HFFc6 (cell line): ENCODE data around the gene SLC35G2. TPM values are rescaled to one million over a fixed set of nuclear protein-coding genes. Genes with fewer than 3 reads are reported as not detected.

Experiments
- DNase-seq: peaks from one replicate; pipeline ENCODE4 v3.0.0-alpha.2; 2018
- H3K27ac Mint-ChIP-seq: 2 replicates; pipeline ENCODE4 v1.8.0; 2020; ENCODE audit warnings: mild to moderate bottlenecking, mixed read lengths
- H3K27me3 Mint-ChIP-seq: 2 replicates; pipeline ENCODE4 v1.8.0; 2021; ENCODE audit warnings: mild to moderate bottlenecking, moderate library complexity, mixed read lengths; ENCODE audit not compliant: insufficient read depth
- H3K36me3 Mint-ChIP-seq: 2 replicates; pipeline ENCODE4 v1.8.0; 2021; ENCODE audit warnings: low read depth, mixed read lengths
- H3K4me1 Mint-ChIP-seq: 2 replicates; pipeline ENCODE4 v1.8.0; 2020; ENCODE audit warnings: low read depth, mixed read lengths
- H3K4me3 Mint-ChIP-seq: 2 replicates; pipeline ENCODE4 v1.8.0; 2020; ENCODE audit warnings: mild to moderate bottlenecking, moderate library complexity, mixed read lengths
- H3K9me3 Mint-ChIP-seq: 2 replicates; pipeline ENCODE4 v1.8.0; 2020; ENCODE audit warnings: mild to moderate bottlenecking, mixed read lengths
- total RNA-seq, 6 experiments: library from RNA; stranded (reverse); fragmentation: NEBNext Ultra II Directional; extraction: Animal tissue kit (Norgen Biotek cat#: 25700); gene quantifications; 2 replicates in 1 of 6; 3 replicates in 5 of 6; pipeline ENCODE4 v1.2.3, GENCODE V29; 2021
- TF ChIP-seq, protein P1 (sequence below): fragments of 200-600 bp; sonication (generic); IDR thresholded peaks from 2 replicates; pipeline ENCODE4 v1.5.0; 2021; ENCODE audit warnings: antibody characterized with exemption, mild to moderate bottlenecking

Gene SLC35G2
- total RNA-seq, 6 experiments from 2014 or later, result 19.4 to 23.9 (median 22.1) TPM

DNA sequence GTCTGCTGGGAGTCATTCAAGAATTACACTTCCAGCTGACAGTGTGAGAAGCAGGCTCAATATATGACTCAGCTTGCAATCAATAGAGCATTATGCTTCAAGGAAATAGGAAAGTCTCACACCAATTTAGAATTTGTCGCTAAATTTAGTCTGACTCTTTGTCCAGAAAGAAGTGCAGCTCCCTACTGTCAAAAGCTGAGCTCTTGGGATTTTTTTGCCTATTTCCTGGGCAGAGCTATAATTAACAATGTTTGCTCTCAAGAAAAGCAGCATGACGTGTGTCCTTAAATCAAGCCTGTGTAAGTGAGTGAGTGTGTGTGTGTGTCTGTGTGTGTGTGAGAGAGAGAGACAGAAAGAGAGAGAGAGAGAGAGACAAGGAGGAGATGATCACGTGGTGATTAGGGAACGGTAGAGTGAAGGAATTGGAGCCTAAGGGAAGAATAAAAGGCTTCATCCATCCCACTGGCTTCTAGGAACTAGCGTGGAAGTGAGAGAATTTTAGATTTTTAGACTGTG, 16.4 kb upstream of the SLC35G2 start:
- no peak overlapping the region for H3K4me3 Mint-ChIP-seq
- DNase-seq, result no peak
- no peaks in the 10 kb centered on the region for H3K36me3 Mint-ChIP-seq
- H3K9me3 Mint-ChIP-seq, result no peaks in the 10 kb centered on the region
- peaks cover 20% of the 10 kb centered on the region for H3K4me1 Mint-ChIP-seq
- H3K27me3 Mint-ChIP-seq, result peaks cover 3% of the 10 kb centered on the region
- no peak overlapping the region for H3K27ac Mint-ChIP-seq
- TF ChIP-seq, protein P1, sequence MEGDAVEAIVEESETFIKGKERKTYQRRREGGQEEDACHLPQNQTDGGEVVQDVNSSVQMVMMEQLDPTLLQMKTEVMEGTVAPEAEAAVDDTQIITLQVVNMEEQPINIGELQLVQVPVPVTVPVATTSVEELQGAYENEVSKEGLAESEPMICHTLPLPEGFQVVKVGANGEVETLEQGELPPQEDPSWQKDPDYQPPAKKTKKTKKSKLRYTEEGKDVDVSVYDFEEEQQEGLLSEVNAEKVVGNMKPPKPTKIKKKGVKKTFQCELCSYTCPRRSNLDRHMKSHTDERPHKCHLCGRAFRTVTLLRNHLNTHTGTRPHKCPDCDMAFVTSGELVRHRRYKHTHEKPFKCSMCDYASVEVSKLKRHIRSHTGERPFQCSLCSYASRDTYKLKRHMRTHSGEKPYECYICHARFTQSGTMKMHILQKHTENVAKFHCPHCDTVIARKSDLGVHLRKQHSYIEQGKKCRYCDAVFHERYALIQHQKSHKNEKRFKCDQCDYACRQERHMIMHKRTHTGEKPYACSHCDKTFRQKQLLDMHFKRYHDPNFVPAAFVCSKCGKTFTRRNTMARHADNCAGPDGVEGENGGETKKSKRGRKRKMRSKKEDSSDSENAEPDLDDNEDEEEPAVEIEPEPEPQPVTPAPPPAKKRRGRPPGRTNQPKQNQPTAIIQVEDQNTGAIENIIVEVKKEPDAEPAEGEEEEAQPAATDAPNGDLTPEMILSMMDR, result no peak

DNA sequence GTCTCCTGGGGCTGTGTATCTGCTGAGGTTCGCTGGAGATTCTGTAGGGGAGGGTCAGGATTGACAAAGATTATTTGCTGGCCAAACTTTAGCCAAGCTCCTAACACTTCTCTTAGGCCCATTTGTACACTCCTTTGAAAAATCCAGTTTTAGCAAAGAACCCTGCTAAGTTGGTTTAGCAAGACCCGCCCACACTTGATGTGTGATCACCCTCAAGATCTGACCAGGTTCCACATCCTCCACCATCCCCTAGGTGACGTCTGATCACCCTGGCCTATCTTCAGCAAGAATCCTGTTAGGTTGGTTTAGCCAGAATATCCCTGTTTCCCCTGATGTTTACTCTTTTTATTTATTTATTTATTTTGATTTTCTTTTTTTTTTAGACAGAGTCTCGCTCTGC, 14.8 kb upstream of the SLC35G2 start:
- Mint-ChIP-seq H3K4me1 (peaks cover 20% of the 10 kb centered on the region), H3K27ac (no peak overlapping the region), H3K4me3 (no peak overlapping the region), H3K9me3 (no peaks in the 10 kb centered on the region), H3K36me3 (no peaks in the 10 kb centered on the region), H3K27me3 (no peaks in the 10 kb centered on the region; the same call in 1 of the 2 replicates)
- no peak for DNase-seq
- TF ChIP-seq, protein P1, result no peak

DNA sequence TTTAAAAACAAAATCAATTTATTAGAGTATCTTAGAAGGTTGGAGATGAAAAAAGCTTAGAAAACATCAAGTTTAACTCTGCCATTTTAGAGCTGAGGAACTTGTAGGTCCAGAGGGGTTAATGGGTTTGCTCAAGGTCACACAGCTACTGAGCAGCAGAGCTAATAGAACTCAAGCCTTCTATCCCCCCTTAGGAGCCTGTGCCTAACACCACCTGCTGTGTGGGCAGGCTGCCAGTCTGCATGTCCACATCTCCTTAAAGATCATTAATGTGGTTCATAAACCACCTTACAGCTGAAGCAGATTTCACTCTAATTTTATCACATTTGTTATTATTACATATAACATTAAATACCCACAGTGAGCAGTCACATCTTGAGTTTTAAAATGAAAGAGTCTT, 14.1 kb upstream of the SLC35G2 start:
- DNase-seq, result no peak
- no peaks in the 10 kb centered on the region for H3K27me3 Mint-ChIP-seq
- H3K36me3 Mint-ChIP-seq, result no peaks in the 10 kb centered on the region
- H3K27ac Mint-ChIP-seq, result no peak overlapping the region
- no peak overlapping the region for H3K4me3 Mint-ChIP-seq
- peaks cover 20% of the 10 kb centered on the region for H3K4me1 Mint-ChIP-seq
- no peaks in the 10 kb centered on the region for H3K9me3 Mint-ChIP-seq
- TF ChIP-seq, protein P1, result no peak

DNA sequence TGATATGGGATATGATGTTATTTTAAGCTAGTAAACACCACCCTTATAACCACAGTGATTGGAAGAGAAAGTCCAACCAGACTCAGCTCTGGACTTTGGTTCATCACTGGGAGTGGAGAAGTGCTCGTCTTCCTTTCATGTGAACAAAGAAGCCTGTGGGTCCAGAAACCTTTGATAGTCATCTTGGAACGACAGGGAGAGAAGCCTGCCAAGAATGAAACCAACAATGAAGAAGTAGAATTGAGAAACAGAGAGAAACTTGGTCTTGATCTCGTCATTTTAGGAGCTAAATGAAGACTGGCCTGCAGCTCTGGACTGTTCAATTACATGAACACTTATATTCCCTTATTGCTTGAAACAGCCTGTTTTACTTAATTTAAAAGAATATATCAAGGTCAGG, 13.1 kb upstream of the SLC35G2 start:
- Mint-ChIP-seq H3K4me3 (no peak overlapping the region), H3K36me3 (no peaks in the 10 kb centered on the region), H3K27me3 (no peaks in the 10 kb centered on the region), H3K9me3 (no peaks in the 10 kb centered on the region), H3K4me1 (peaks cover 20% of the 10 kb centered on the region), H3K27ac (no peak overlapping the region)
- TF ChIP-seq, protein P1, result no peak
- no peak for DNase-seq

DNA sequence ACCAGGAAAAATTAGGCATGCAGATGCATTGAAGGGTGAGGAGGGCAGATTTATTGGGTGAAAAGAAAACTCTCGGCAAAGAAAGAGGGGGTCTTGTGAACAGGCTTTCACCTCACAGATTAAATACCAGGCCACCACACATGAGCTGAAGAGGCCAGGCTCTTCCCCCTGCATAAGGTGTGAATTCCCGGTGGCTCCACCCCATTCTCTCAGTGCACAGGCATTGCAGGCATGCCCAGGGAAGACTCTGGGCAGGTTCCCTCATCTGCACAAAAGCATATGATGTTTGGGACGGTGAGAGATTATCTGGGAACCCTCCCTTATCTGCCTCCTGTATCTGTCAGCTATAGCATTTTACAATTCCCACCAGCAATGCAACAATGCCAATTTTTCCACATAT, 7.2 kb upstream of the SLC35G2 start:
- Mint-ChIP-seq H3K27me3 (0 out of 2 replicates have a peak, but pooled peaks cover 1% of the 10 kb centered on the region), H3K4me3 (no peak overlapping the region), H3K36me3 (no peaks in the 10 kb centered on the region), H3K4me1 (no peaks in the 10 kb centered on the region; the same call in 1 of the 2 replicates), H3K9me3 (no peaks in the 10 kb centered on the region), H3K27ac (no peak overlapping the region)
- TF ChIP-seq, protein P1, result no peak
- DNase-seq, result no peak
